DMS79 treated with DMSO at 0.1 percent for 48 hours (cell line): ENCODE data around the gene NLGN3.

Experiments used
- DNase-seq: peaks from one replicate; lab custom pipeline; 2025; lab: John Stamatoyannopoulos, UW

NLGN3 gene

DNA sequence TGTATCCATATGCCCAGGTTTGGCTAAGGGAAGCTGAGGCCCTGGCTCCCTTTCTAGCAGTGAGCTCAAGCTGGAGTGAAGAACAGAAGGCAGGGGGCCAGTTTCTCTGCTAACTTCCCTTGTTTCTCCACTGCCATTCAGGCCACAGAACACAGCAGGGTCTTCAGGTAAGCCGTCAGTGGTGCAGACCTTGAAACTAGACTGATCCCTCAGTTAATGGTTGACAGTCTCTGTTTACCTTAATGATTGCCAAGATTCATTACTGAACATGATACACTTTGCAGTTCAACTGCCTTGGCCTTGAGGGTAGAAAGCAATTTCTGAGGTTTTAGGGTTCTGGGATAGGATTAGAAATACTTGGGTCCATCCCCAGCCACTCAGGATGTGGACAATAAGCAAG is 69.5 kb downstream of the NLGN3 start:
- DNase-seq, result no peak

DNA sequence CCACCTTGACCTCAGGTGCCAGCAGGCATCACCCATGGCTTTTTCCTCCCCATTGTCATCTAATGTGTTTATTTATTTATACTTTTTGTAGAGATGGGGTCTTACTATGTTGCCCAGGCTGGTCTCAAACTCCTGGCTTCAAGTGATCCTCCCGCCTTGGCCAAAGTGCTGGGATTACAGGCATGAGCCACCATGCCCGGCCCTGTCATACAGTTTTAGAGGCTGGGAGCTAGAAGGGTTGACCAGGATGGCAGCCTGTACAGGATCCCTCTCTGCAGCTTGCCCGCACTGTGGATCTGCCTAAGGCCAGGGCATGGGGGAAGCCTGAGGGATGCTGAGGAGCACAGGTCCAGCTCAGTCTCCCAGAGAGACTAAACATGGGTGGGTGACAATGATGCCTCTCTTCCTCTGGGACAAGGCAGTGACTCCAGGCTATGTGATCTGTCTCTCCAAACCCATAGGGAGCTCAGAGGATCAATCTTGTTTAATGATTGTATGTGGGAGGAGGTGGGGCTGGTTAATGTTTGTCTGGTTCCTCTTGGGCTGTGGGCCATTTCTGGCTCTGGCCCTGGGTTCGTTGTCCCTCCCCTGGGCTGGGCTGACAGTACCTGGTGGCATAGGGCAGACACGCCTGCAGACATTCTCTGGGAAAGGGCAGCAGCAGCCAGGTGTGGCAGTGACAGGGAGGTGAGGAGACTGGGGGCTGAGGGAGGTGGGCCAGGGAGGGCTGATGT is 70.1 kb downstream of the NLGN3 start:
- DNase-seq, result no peak

- no peak for DNase-seq
Observed at GRCh38 chrX:71215338-71215912, 70.8 kb downstream of the NLGN3 start.

GRCh38 chrX:71216485-71216884 is 71.8 kb downstream of the NLGN3 start:
- no peak for DNase-seq

DNA sequence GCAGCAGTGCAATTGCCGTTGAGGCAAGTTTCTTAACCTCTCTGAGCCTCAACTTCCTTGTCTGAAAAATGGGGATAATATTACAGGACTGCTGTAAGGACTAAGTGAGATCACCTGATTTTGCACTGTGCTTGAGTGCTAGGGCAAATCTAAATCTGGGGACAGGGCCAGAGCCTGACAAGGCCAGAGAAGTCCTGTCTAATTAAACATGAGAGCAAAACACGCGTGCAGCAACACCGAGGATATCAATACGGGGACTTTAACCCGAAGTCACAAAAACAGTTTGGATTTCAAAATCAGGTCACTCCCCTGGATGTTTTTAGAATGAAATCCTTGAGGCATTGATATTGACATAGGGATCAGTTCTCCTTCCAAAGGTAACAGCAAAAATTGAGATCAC is 72.7 kb downstream of the NLGN3 start:
- DNase-seq, result no peak
